Stomach smooth muscle (tissue), 2 donors: Measurements from ENCODE around the gene PPP4R3A.
"Not testable (repeated sequence)": the region's sequence is repeated elsewhere in the genome, so short reads cannot be mapped to it uniquely, and the experiment has no call there.

Experiments
- H3K27ac ChIP-seq: one replicate; pipeline ENCODE4 v1.7.0; 2013; ENCODE audit warnings: mild to moderate bottlenecking, low read length, inconsistent platforms
- H3K27me3 ChIP-seq, 2 donors: one replicate each; pipeline ENCODE4 v1.7.0; 2013; ENCODE audit warnings: low read length in 2 of 2; ENCODE audit not compliant: insufficient read depth in 2 of 2, control insufficient read depth in 1 of 2
- H3K36me3 ChIP-seq, 2 donors: one replicate each; pipeline ENCODE4 v1.7.0; 2013; ENCODE audit warnings: low read length in 2 of 2; ENCODE audit not compliant: control insufficient read depth in 2 of 2, insufficient read depth in 2 of 2
- H3K4me1 ChIP-seq: one replicate; pipeline ENCODE4 v1.7.0; 2013; ENCODE audit warnings: low read length; ENCODE audit not compliant: control insufficient read depth, insufficient read depth
- H3K4me3 ChIP-seq, 2 donors: one replicate each; pipeline ENCODE4 v1.7.0; 2013; ENCODE audit warnings: low read length in 2 of 2
- H3K9ac ChIP-seq, 2 donors: one replicate each; pipeline ENCODE4 v1.7.0; 2013; ENCODE audit warnings: low read length in 2 of 2, mild to moderate bottlenecking in 1 of 2
- H3K9me3 ChIP-seq, 2 donors: one replicate each; pipeline ENCODE4 v1.7.0; 2013; ENCODE audit warnings: low read length in 2 of 2; ENCODE audit not compliant: control insufficient read depth in 2 of 2
- donor health status: healthy.
- donor health status: Pancreatic carcinoma.

The PPP4R3A gene

GRCh38 chr14:91503000-91503504 lies 7.1 kb downstream of the PPP4R3A start:
- H3K4me3 ChIP-seq, result no peak overlapping the region
- H3K27ac ChIP-seq, result no peak overlapping the region
- peaks cover 18% of the 10 kb centered on the region for H3K4me1 ChIP-seq
- H3K9me3 ChIP-seq, result no peaks in the 10 kb centered on the region
- H3K36me3 ChIP-seq, result peaks cover 0 to 2% of the 10 kb centered on the region in 2 donors
- no peak overlapping the region for H3K9ac ChIP-seq
- H3K27me3 ChIP-seq, result no peaks in the 10 kb centered on the region

- no peaks in the 10 kb centered on the region for H3K9me3 ChIP-seq
- H3K27ac ChIP-seq, result no peak overlapping the region
- peaks cover 0 to 2% of the 10 kb centered on the region in 2 donors for H3K36me3 ChIP-seq
- no peaks in the 10 kb centered on the region for H3K27me3 ChIP-seq
- no peak overlapping the region for H3K9ac ChIP-seq
- no peak overlapping the region for H3K4me3 ChIP-seq
- peaks cover 18% of the 10 kb centered on the region for H3K4me1 ChIP-seq
These were observed 7.9 kb downstream of the PPP4R3A start for GRCh38 chr14:91501951-91502930.

- Histone ChIP-seq H3K4me1 (peaks cover 10% of the 10 kb centered on the region), H3K27me3 (no peaks in the 10 kb centered on the region), H3K9ac (no peak overlapping the region)
These were observed 8.8 kb downstream of the PPP4R3A start for GRCh38 chr14:91501348-91501747.

GRCh38 chr14:91496790-91497189 lies 13.3 kb downstream of the PPP4R3A start:
- no peak overlapping the region for H3K27ac ChIP-seq
- H3K27me3 ChIP-seq, result no peaks in the 10 kb centered on the region
- H3K9me3 ChIP-seq, result no peaks in the 10 kb centered on the region
- no peak overlapping the region for H3K4me3 ChIP-seq
- H3K9ac ChIP-seq, result no peak overlapping the region
- peaks cover 14% of the 10 kb centered on the region for H3K4me1 ChIP-seq
- H3K36me3 ChIP-seq, result peaks cover 0 to 2% of the 10 kb centered on the region in 2 donors

More at GRCh38 chr14:91501348-91501747, 8.8 kb downstream of the PPP4R3A start:
- no peak overlapping the region for H3K27ac ChIP-seq
- no peaks in the 10 kb centered on the region for H3K9me3 ChIP-seq
- H3K4me3 ChIP-seq, result no peak overlapping the region
- peaks cover 0 to 2% of the 10 kb centered on the region in 2 donors for H3K36me3 ChIP-seq

GRCh38 chr14:91494392-91495065 lies 15.6 kb downstream of the PPP4R3A start:
- peaks cover 12% of the 10 kb centered on the region for H3K4me1 ChIP-seq
- not testable (repeated sequence) for H3K9ac ChIP-seq, H3K9me3 ChIP-seq, H3K27ac ChIP-seq, H3K36me3 ChIP-seq, H3K27me3 ChIP-seq, H3K4me3 ChIP-seq

- H3K27me3 ChIP-seq, result no peaks in the 10 kb centered on the region
- peaks cover 12% of the 10 kb centered on the region for H3K4me1 ChIP-seq
- no peak overlapping the region for H3K9ac ChIP-seq
- H3K4me3 ChIP-seq, result no peak overlapping the region
- H3K9me3 ChIP-seq, result no peaks in the 10 kb centered on the region
- H3K27ac ChIP-seq, result no peak overlapping the region
- H3K36me3 ChIP-seq, result peaks cover 0 to 10% of the 10 kb centered on the region in 2 donors
These were observed 16.9 kb downstream of the PPP4R3A start for GRCh38 chr14:91493169-91493568.

GRCh38 chr14:91484744-91485143 lies 25.4 kb downstream of the PPP4R3A start:
- Histone ChIP-seq H3K36me3 (peaks cover 20 to 40% of the 10 kb centered on the region in 2 donors), H3K4me3 (no peak overlapping the region), H3K9me3 (no peaks in the 10 kb centered on the region), H3K27me3 (no peaks in the 10 kb centered on the region), H3K9ac (no peak overlapping the region), H3K4me1 (no peaks in the 10 kb centered on the region), H3K27ac (no peak overlapping the region)

GRCh38 chr14:91484186-91484585 lies 25.9 kb downstream of the PPP4R3A start:
- Histone ChIP-seq H3K4me3 (no peak overlapping the region), H3K4me1 (no peaks in the 10 kb centered on the region), H3K9ac (no peak overlapping the region), H3K36me3 (peaks cover 18 to 43% of the 10 kb centered on the region in 2 donors), H3K27ac (no peak overlapping the region), H3K9me3 (no peaks in the 10 kb centered on the region), H3K27me3 (no peaks in the 10 kb centered on the region)

- Histone ChIP-seq H3K9ac (no peak overlapping the region), H3K4me1 (peaks cover 4% of the 10 kb centered on the region), H3K36me3 (peaks cover 17 to 43% of the 10 kb centered on the region in 2 donors), H3K9me3 (no peaks in the 10 kb centered on the region), H3K4me3 (no peak overlapping the region), H3K27ac (no peak overlapping the region), H3K27me3 (no peaks in the 10 kb centered on the region)
These were observed 27.7 kb downstream of the PPP4R3A start for GRCh38 chr14:91482263-91483013.

- Histone ChIP-seq H3K4me3 (no peak overlapping the region), H3K27ac (no peak overlapping the region), H3K4me1 (peaks cover 4% of the 10 kb centered on the region), H3K36me3 (peaks cover 35 to 45% of the 10 kb centered on the region in 2 donors), H3K27me3 (no peaks in the 10 kb centered on the region), H3K9me3 (no peaks in the 10 kb centered on the region), H3K9ac (no peak overlapping the region)
These were observed 32.7 kb downstream of the PPP4R3A start for GRCh38 chr14:91477388-91477787.
